GM23248 (cell line): Measurements from ENCODE around the gene MGAT4A. TPM values are rescaled to one million over a fixed set of nuclear protein-coding genes. Genes with fewer than 3 reads are reported as not detected.

Source experiments
- DNase-seq: peaks from one replicate; pipeline ENCODE4 v3.0.0-alpha.2; 2015
- H2AFZ ChIP-seq: fragments of 200-600 bp; sonication (generic); 2 replicates; pipeline ENCODE4 v1.6.1; 2016; ENCODE audit warnings: antibody characterized with exemption
- H3F3A ChIP-seq: fragments of 200-600 bp; sonication (generic); 2 replicates; pipeline ENCODE4 v1.6.1; 2016; ENCODE audit warnings: mild to moderate bottlenecking, antibody characterized with exemption, mixed run types; ENCODE audit not compliant: insufficient read depth
- H3K27ac ChIP-seq: fragments of 200-600 bp; sonication (generic); 2 replicates; pipeline ENCODE4 v1.5.1; 2016; ENCODE audit warnings: mild to moderate bottlenecking
- H3K27me3 ChIP-seq: fragments of 200-600 bp; sonication (generic); replicated peaks from 2 replicates; pipeline ENCODE4 v1.6.1; 2016; ENCODE audit warnings: mild to moderate bottlenecking; ENCODE audit not compliant: insufficient read depth
- H3K36me3 ChIP-seq: fragments of 200-600 bp; sonication (generic); 2 replicates; pipeline ENCODE4 v1.6.1; 2016; ENCODE audit warnings: low read depth, mild to moderate bottlenecking
- H3K4me1 ChIP-seq: fragments of 200-600 bp; sonication (generic); 2 replicates; pipeline ENCODE4 v1.6.1; 2016; ENCODE audit warnings: mild to moderate bottlenecking; ENCODE audit not compliant: insufficient read depth
- H3K4me2 ChIP-seq: fragments of 200-600 bp; sonication (generic); one replicate; pipeline ENCODE4 v1.6.1; 2016; ENCODE audit warnings: mild to moderate bottlenecking; ENCODE audit not compliant: unreplicated experiment
- H3K4me3 ChIP-seq: fragments of 200-600 bp; sonication (generic); 2 replicates; pipeline ENCODE4 v1.5.1; 2016; ENCODE audit warnings: mild to moderate bottlenecking
- H3K79me2 ChIP-seq: fragments of 200-600 bp; sonication (generic); 2 replicates; pipeline ENCODE4 v1.6.1; 2016; ENCODE audit warnings: mild to moderate bottlenecking; ENCODE audit not compliant: insufficient read depth
- H3K9ac ChIP-seq: fragments of 200-600 bp; sonication (generic); 2 replicates; pipeline ENCODE4 v1.6.1; 2016; ENCODE audit warnings: mild to moderate bottlenecking
- H3K9me2 ChIP-seq: fragments of 200-600 bp; sonication (generic); 2 replicates; pipeline ENCODE4 v1.6.1; 2016; ENCODE audit warnings: mixed run types, mild to moderate bottlenecking, moderate library complexity; ENCODE audit not compliant: insufficient read depth
- H3K9me3 ChIP-seq: fragments of 200-600 bp; sonication (generic); one replicate; pipeline ENCODE4 v1.6.1; 2017; ENCODE audit warnings: low read depth
- H4K20me1 ChIP-seq: fragments of 200-600 bp; sonication (generic); 2 replicates; pipeline ENCODE4 v1.6.0; 2016; ENCODE audit not compliant: insufficient read depth
- EZH2 ChIP-seq: fragments of 200-600 bp; sonication (generic); IDR thresholded peaks from 2 replicates; pipeline ENCODE4 v1.6.1; 2018; ENCODE audit warnings: antibody characterized with exemption, mild to moderate bottlenecking; ENCODE audit not compliant: insufficient read depth, poor library complexity, severe bottlenecking
- EZH2phosphoT487 ChIP-seq: fragments of 200-600 bp; sonication (generic); IDR thresholded peaks from 2 replicates; pipeline ENCODE4 v1.6.1; 2018; ENCODE audit warnings: antibody characterized with exemption, moderate library complexity, mild to moderate bottlenecking, low read depth; ENCODE audit not compliant: insufficient read depth
- WGBS, 2 experiments: methylation state at CpG; one replicate each; pipeline ENCODE4 v1.1.6; 2015 to 2017; ENCODE audit warnings: low lambda C conversion rate in 2 of 2, low coverage in 1 of 2; ENCODE audit errors: missing lambda C conversion rate in 2 of 2; 5-methylcytosine and 5-hydroxymethylcytosine counted together
- in situ Hi-C: fragments of 300-500 bp; cut with MboI; formaldehyde crosslinking; loops from 2 replicates; pipeline ENCODE4 v1.15.0; 2020
- polyA plus RNA-seq: library from polyadenylated mRNA; unstranded; fragments of >200 nt; fragmentation: Nextera tagmentation; extraction: Ambion mirVana; gene quantifications from 2 replicates; pipeline ENCODE4 v1.2.1, GENCODE V29; 2016
- total RNA-seq: library from RNA; depleted of rRNA; stranded (reverse); fragments of >200 nt; shearing (Covaris generic); gene quantifications from 2 replicates; pipeline ENCODE4 v1.2.3, GENCODE V29; 2014

The MGAT4A gene
- total and polyA plus RNA-seq, 2 experiments from 2014 or later = under 0.01 TPM; not detected in 1

DNA sequence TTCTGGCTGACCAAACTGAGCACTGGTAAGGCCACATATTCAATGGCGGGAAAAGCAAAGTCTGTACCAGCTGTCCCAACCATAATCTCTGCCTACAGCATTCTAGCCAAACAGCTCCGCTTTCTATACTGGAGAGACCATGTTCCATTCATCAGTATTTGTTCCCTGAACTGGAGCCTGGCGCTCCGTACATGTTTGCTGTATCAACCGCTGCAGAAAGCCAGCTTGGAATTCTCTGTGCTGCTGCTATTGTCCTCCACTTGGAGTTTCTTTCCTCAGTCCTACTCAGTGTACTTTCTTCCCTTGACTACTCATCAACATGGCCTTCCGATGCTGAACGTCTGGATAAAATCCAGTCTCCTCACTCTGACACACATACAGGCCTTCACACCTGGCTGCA lies 124.5 kb downstream of the MGAT4A start:
- Histone ChIP-seq H3K79me2 (peaks cover 84% of the 10 kb centered on the region), H3K36me3 (peaks cover 26% of the 10 kb centered on the region), H3K4me2 (peak overlapping the region; percentile 99), H4K20me1 (no peaks in the 10 kb centered on the region), H3K27ac (no peak overlapping the region), H3K27me3 (no peaks in the 10 kb centered on the region), H3K4me1 (peaks cover 27% of the 10 kb centered on the region), H3F3A (0 out of 2 replicates have a peak, but pooled peaks cover 5% of the 10 kb centered on the region), H3K4me3 (no peak overlapping the region), H3K9me3 (no peaks in the 10 kb centered on the region), H3K9ac (peak overlapping the region; percentile 99; the same call in 1 of the 2 replicates), H2AFZ (no peak overlapping the region), H3K9me2 (no peaks in the 10 kb centered on the region)
- in situ Hi-C loops = loop anchor here (10.0 kb wide), 1 partner anchor 192 kb away; no protein-coding TSS in a partner anchor
- WGBS, 2 experiments = 82 to 83% methylated on average over 7 of the region's 7 CpGs
- DNase-seq = no peak
- no peak for TF ChIP-seq EZH2
- no peak for TF ChIP-seq EZH2phosphoT487

DNA sequence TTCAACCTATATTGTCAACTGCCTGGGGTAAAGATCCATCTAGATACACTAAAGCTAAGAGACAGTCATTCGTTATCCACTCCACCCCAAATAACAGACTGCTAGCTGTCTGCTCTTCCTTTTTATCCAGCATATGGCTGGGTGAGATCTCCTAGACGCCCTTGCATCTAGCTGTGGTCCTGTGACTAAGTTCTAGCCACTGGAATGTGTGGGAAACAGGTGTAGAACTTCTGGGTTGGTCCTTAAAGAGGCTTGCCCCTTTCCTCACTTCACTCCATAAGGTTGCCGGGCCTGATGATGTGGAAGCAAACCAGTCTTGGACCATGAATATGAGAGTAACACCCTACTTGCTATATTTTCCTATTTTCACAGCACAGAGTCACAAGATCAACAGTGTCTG lies 125.9 kb downstream of the MGAT4A start:
- WGBS, 2 experiments = 43 to 44% methylated on average over 3 of the region's 3 CpGs
- Histone ChIP-seq H3K79me2 (peaks cover 70% of the 10 kb centered on the region), H2AFZ (no peak overlapping the region), H3K36me3 (peaks cover 27% of the 10 kb centered on the region), H3K9ac (no peak overlapping the region), H4K20me1 (no peaks in the 10 kb centered on the region), H3K9me3 (no peaks in the 10 kb centered on the region), H3K27me3 (no peaks in the 10 kb centered on the region), H3F3A (peaks cover 13% of the 10 kb centered on the region), H3K4me3 (no peak overlapping the region), H3K9me2 (no peaks in the 10 kb centered on the region), H3K27ac (no peak overlapping the region), H3K4me2 (no peak overlapping the region), H3K4me1 (peaks cover 17% of the 10 kb centered on the region)
- in situ Hi-C loops = loop anchor here (10.0 kb wide), 1 partner anchor 190 kb away; no protein-coding TSS in a partner anchor
- no peak for TF ChIP-seq EZH2
- no peak for TF ChIP-seq EZH2phosphoT487
- peak; percentile 16 for DNase-seq

DNA sequence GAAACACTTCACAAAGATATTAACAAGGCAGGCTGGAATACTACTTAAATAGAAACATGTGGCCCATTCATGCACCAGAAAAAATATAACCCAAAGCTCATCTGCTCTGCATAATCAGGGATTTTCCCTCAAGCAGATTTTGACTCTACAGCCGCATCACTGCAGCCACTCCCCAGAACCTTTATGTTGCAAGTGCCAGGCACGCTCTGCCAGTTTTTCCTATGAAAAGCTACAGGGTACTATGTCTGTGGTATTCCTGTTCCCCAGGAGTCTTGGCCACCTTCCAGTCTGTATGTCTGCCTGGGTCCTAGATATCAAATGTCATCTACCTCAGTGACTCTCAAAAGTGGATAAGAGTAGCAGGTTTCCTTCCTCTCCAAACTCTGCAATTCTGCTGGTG lies 126.4 kb downstream of the MGAT4A start:
- H4K20me1 ChIP-seq = no peaks in the 10 kb centered on the region
- H3K27me3 ChIP-seq = no peaks in the 10 kb centered on the region
- no peak for DNase-seq
- no peak for TF ChIP-seq EZH2phosphoT487
- TF ChIP-seq EZH2 = no peak
- H3K4me2 ChIP-seq = no peak overlapping the region
- H3K79me2 ChIP-seq = peaks cover 65% of the 10 kb centered on the region
- H3K9me3 ChIP-seq = no peaks in the 10 kb centered on the region
- H2AFZ ChIP-seq = no peak overlapping the region
- H3F3A ChIP-seq = peaks cover 18% of the 10 kb centered on the region
- H3K4me1 ChIP-seq = peaks cover 12% of the 10 kb centered on the region
- in situ Hi-C loops = loop anchor here (10.0 kb wide), 1 partner anchor 190 kb away; no protein-coding TSS in a partner anchor
- H3K9me2 ChIP-seq = no peaks in the 10 kb centered on the region
- H3K9ac ChIP-seq = no peak overlapping the region
- no peak overlapping the region for H3K4me3 ChIP-seq
- WGBS, 2 experiments = 44 to 50% methylated on average over 2 of the region's 2 CpGs
- H3K36me3 ChIP-seq = peaks cover 32% of the 10 kb centered on the region
- H3K27ac ChIP-seq = no peak overlapping the region

DNA sequence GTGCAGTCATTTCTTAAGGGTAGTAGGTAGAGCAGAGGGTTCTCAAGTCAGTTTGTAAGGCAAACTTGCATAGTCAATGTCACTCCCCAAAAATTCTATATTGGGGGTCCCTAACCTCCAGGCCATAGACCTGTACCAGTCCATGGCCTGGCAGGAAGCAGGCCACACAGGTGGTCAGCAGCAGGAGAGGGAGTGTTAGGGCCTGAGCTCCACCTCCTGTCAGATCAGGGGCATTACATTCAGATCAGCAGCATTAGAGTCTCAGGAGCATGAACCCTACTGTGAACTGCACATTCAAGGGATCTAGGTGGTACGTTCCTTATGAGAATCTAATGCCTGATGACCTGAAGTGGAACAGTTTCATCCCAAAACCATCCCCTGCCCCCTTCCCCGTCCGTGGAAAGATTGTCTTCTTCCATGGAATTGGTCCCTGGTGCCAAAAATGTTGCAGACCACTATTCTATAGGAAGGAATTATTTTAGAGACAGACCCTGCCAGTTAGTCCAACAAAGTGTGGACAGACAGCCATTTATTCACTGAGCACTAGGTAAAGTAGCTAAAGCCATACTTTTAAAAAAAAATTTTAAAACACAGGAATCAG lies 129.3 kb downstream of the MGAT4A start:
- DNase-seq = peak; percentile 56
- peaks cover 38% of the 10 kb centered on the region for H3K79me2 ChIP-seq
- in situ Hi-C loops = loop anchor here (10.0 kb wide), 1 partner anchor 187 kb away; no protein-coding TSS in a partner anchor
- no peaks in the 10 kb centered on the region for H3K9me2 ChIP-seq
- TF ChIP-seq EZH2phosphoT487 = no peak
- TF ChIP-seq EZH2 = no peak
- H3K4me3 ChIP-seq = no peak overlapping the region
- no peaks in the 10 kb centered on the region for H3K27me3 ChIP-seq
- no peak overlapping the region for H3K27ac ChIP-seq
- H4K20me1 ChIP-seq = no peaks in the 10 kb centered on the region
- 38 to 50% methylated on average over 3 of the region's 3 CpGs for WGBS, 2 experiments
- peaks cover 13% of the 10 kb centered on the region for H3K4me1 ChIP-seq
- H3F3A ChIP-seq = peaks cover 32% of the 10 kb centered on the region
- no peak overlapping the region for H3K4me2 ChIP-seq
- H3K9me3 ChIP-seq = no peaks in the 10 kb centered on the region
- no peak overlapping the region for H3K9ac ChIP-seq
- H2AFZ ChIP-seq = no peak overlapping the region
- peaks cover 41% of the 10 kb centered on the region for H3K36me3 ChIP-seq
